ENCODE measurements around the gene SYMPK. TPM values are rescaled to one million over a fixed set of nuclear protein-coding genes. Genes with fewer than 3 reads are reported as not detected.

SYMPK gene
- total RNA-seq, 4 donors from 2014 or later = 44.0 to 158 (median 90.3) TPM

GRCh38 chr19:45889210-45889885, 26.4 kb upstream of the SYMPK start:
- TF ChIP-seq CTCF (IDR thresholded peaks at IDR 0.05) (no peak), POLR2A (IDR thresholded peaks at IDR 0.05) (no peak)

GRCh38 chr19:45887200-45887710, 24.3 kb upstream of the SYMPK start:
- no peak for DNase-seq
- peak overlapping the region; percentile 81 to 94 (median 90) for H3K27ac ChIP-seq
- peak overlapping the region; percentile 69 to 93 (median 78) for H3K4me3 ChIP-seq
- peaks cover 4 to 36% (median 24%) of the 10 kb centered on the region in 4 donors for H3K4me1 ChIP-seq
- H3K9me3 ChIP-seq = no peaks in the 10 kb centered on the region
- H3K36me3 ChIP-seq = peaks cover 0 to 9% (median 0%) of the 10 kb centered on the region in 3 donors
- H3K27me3 ChIP-seq = no peaks in the 10 kb centered on the region
- TF ChIP-seq POLR2A (IDR thresholded peaks at IDR 0.05) (no peak), CTCF (IDR thresholded peaks at IDR 0.05) (no peak)

More at GRCh38 chr19:45889210-45889885, 26.4 kb upstream of the SYMPK start:
- H3K36me3 ChIP-seq = peaks cover 0 to 3% (median 0%) of the 10 kb centered on the region in 3 donors
- H3K4me3 ChIP-seq = no peak overlapping the region
- H3K27ac ChIP-seq = no peak overlapping the region
- peaks cover 4 to 15% (median 10%) of the 10 kb centered on the region in 4 donors for H3K4me1 ChIP-seq
- no peaks in the 10 kb centered on the region for H3K27me3 ChIP-seq
- no peak for DNase-seq
- H3K9me3 ChIP-seq = no peaks in the 10 kb centered on the region

GRCh38 chr19:45886427-45887199, 23.7 kb upstream of the SYMPK start:
- H3K4me1 ChIP-seq = peaks cover 4 to 40% (median 24%) of the 10 kb centered on the region in 4 donors
- TF ChIP-seq CTCF (IDR thresholded peaks at IDR 0.05) = peak in 1 of 6 experiments; percentile 10
- peak in 1 of 2 donors; percentile 56 for TF ChIP-seq POLR2A (IDR thresholded peaks at IDR 0.05)
- H3K9me3 ChIP-seq = no peaks in the 10 kb centered on the region
- peak; percentile 88 to 95 (median 92) for DNase-seq
- peaks cover 0 to 9% (median 0%) of the 10 kb centered on the region in 3 donors for H3K36me3 ChIP-seq
- no peaks in the 10 kb centered on the region for H3K27me3 ChIP-seq
- peak overlapping the region; percentile 69 to 93 (median 78) for H3K4me3 ChIP-seq
- H3K27ac ChIP-seq = peak overlapping the region; percentile 81 to 94 (median 90)

GRCh38 chr19:45885556-45886426, 22.8 kb upstream of the SYMPK start, which contains the start of gene IRF2BP1:
Gene IRF2BP1 (minus strand): TSS chr19:45886141. CDS start chr19:45885774, 367 bp downstream.
- peak within 1 kb of the TSS; percentile 69 to 93 (median 78) for H3K4me3 ChIP-seq
- peaks cover 4 to 40% (median 24%) of the 10 kb centered on the region in 4 donors for H3K4me1 ChIP-seq
- peak; percentile 94 to 97 (median 94) for DNase-seq
- peak in 1 of 6 experiments; percentile 14 for TF ChIP-seq CTCF (IDR thresholded peaks at IDR 0.05)
- TF ChIP-seq POLR2A (IDR thresholded peaks at IDR 0.05) = peak; percentile 59 to 85
- H3K27me3 ChIP-seq = no peaks in the 10 kb centered on the region
- no peaks in the 10 kb centered on the region for H3K9me3 ChIP-seq
- peak within 1 kb of the TSS; percentile 81 to 94 (median 90) for H3K27ac ChIP-seq
- H3K36me3 ChIP-seq = peaks cover 0 to 9% (median 0%) of the 10 kb centered on the region in 3 donors

Data from Peyer's patch (tissue), 4 donors.